Measurements from ENCODE around the gene CREB3L2. TPM values are rescaled to one million over a fixed set of nuclear protein-coding genes. Genes with fewer than 3 reads are reported as not detected.

CREB3L2 gene
- total and polyA plus RNA-seq, 2 of the 8 experiments (the other 6 are each of a cell fraction or from before 2014, with no cell fraction given): 14.4 to 48.3 TPM

DNA sequence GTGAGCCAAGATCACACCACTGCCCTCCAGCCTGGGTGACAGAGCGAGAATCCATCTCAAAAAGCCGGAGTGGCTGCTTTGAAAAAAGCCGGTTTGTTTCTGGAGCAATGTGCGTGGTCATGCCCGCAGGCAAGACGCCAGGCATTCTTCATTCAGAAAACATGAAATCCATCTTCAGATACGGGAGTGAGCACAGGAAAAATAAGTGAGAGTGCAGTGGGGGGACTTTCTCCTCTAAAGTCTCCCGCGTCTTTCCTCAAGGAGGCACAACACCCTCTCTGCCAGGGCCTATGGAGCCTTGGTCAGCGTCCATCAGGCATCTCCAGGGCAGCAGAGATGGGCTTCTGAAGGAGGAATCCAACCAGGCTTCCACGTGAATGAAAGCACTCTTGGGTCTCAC, 92.8 kb downstream of the CREB3L2 start:
- H3K4me2 ChIP-seq (ENCODE audit: insufficient read depth in 1 of 2, low read depth in 2 of 2, low read length in 2 of 2): no peak overlapping the region
- H2BK12ac ChIP-seq (ENCODE audit: low read depth, low read length): no peak overlapping the region
- H4K5ac ChIP-seq (ENCODE audit: insufficient read length, low read depth, low read length): no peak overlapping the region
- H3K23me2 ChIP-seq (ENCODE audit: low read depth, low read length): no peaks in the 10 kb centered on the region
- no peak overlapping the region for H2BK5ac ChIP-seq (ENCODE audit: low read depth, low read length)
- no peaks in the 10 kb centered on the region for H3K4me1 ChIP-seq (replicated peaks in 1 of 4; ENCODE audit: control insufficient read depth in 3 of 4, insufficient read depth in 4 of 4, low read length in 3 of 4)
- H2BK15ac ChIP-seq (ENCODE audit: low read length): no peak overlapping the region
- no peak overlapping the region for H3K23ac ChIP-seq (ENCODE audit: insufficient read length)
- H2AFZ ChIP-seq (ENCODE audit: low read length): no peak overlapping the region
- DNase-seq (ENCODE audit: low read depth in 1 of 2, low spot score in 2 of 2): no peak
- H3K9me3 ChIP-seq (ENCODE audit: insufficient read depth in 2 of 2, low read depth in 1 of 2, low read length in 1 of 2): peaks cover 6 to 9% of the 10 kb centered on the region in 2 experiments; a peak in 3 of 4 replicates
- no peaks in the 10 kb centered on the region for H3K79me2 ChIP-seq (ENCODE audit: control insufficient read depth in 1 of 2, insufficient read depth in 2 of 2, low read length in 2 of 2)
- H4K91ac ChIP-seq (replicated peaks; ENCODE audit: insufficient read length, low read length): no peak overlapping the region
- CTCF ChIA-PET (ENCODE audit: partially characterized antibody): interaction anchor here (1.8 kb wide), 1 partner anchor 93 kb away, joined by 3 read pairs; the partner anchor contains the start of gene CREB3L2
- 94% methylated on average over 11 of the region's 11 CpGs; no CpG with 5 or more reads in 1 of the 2 experiments for WGBS, 2 experiments (ENCODE audit: extremely low coverage in 1 of 2, insufficient coverage in 1 of 2, insufficient read length in 1 of 2, insufficient replicate concordance in 2 of 2, low coverage in 1 of 2, low lambda C conversion rate in 2 of 2, missing lambda C conversion rate in 1 of 2)
- H3K4me3 ChIP-seq (ENCODE audit: extremely low read depth in 1 of 4, insufficient read depth in 2 of 4, low read depth in 3 of 4, low read length in 4 of 4): no peak overlapping the region
- POLR2A ChIA-PET (ENCODE audit: partially characterized antibody): no interaction called here
- no peak overlapping the region for H3K27ac ChIP-seq (ENCODE audit: low read depth, low read length)
- H3K18ac ChIP-seq (ENCODE audit: extremely low read depth, low read length): no peak overlapping the region
- H3K27me3 ChIP-seq (replicated peaks in 1 of 4; ENCODE audit: control insufficient read depth in 3 of 4, extremely low read depth in 1 of 4, insufficient read depth in 3 of 4, low read length in 3 of 4): no peaks in the 10 kb centered on the region
- no peak for TF ChIP-seq SRF (IDR thresholded peaks at IDR 0.05; ENCODE audit: low read depth, low read length)
- TF ChIP-seq TCF12 (IDR thresholded peaks at IDR 0.05; ENCODE audit: low read depth, low read length): no peak
- no peak for TF ChIP-seq PHF8 (conservative IDR thresholded peaks at IDR 0.05; ENCODE audit: low read depth, low read length)
- TF ChIP-seq KDM1A (IDR thresholded peaks at IDR 0.05; ENCODE audit: borderline replicate concordance, low read length): no peak
- TF ChIP-seq HDAC6 (IDR thresholded peaks at IDR 0.05; ENCODE audit: low read depth, low read length): no peak
- no peak for TF ChIP-seq CBX5 (IDR thresholded peaks at IDR 0.05; ENCODE audit: low read depth, low read length)
- TF ChIP-seq EZH2 (IDR thresholded peaks at IDR 0.05; ENCODE audit: low read depth, low read length, severe bottlenecking): no peak
- no peak overlapping the region for H4K8ac ChIP-seq (ENCODE audit: extremely low read depth, insufficient read depth, low read length)
- no peak overlapping the region for H3K14ac ChIP-seq (ENCODE audit: insufficient read length)
- no peak overlapping the region for H3K4ac ChIP-seq (replicated peaks; ENCODE audit: insufficient read length, low read depth, low read length)
- no peak overlapping the region for H2AK5ac ChIP-seq (ENCODE audit: low read depth, low read length)
- peaks cover 10 to 64% (median 40%) of the 10 kb centered on the region in 4 experiments; a peak in 7 of 8 replicates for H3K36me3 ChIP-seq (ENCODE audit: control insufficient read depth in 2 of 4, insufficient read depth in 4 of 4, low read length in 3 of 4)
- FAIRE-seq: no peak
- no peak overlapping the region for H3K9ac ChIP-seq (replicated peaks in 1 of 4; ENCODE audit: extremely low read depth in 1 of 4, low read depth in 3 of 4, low read length in 3 of 4)
- no peak overlapping the region for H2BK120ac ChIP-seq (replicated peaks; ENCODE audit: low read depth, low read length)
- no peaks in the 10 kb centered on the region for H4K20me1 ChIP-seq (replicated peaks in 1 of 2; ENCODE audit: control insufficient read depth in 1 of 2, insufficient read depth in 2 of 2, low read length in 2 of 2)
- no peaks in the 10 kb centered on the region; the same call in 1 of the 2 replicates for H3K79me1 ChIP-seq (ENCODE audit: low read depth, low read length)
- H2BK20ac ChIP-seq (ENCODE audit: low read length): no peak overlapping the region
- H3K56ac ChIP-seq (replicated peaks; ENCODE audit: insufficient read length, low read depth, low read length): no peak overlapping the region
